Measurements from ENCODE around the gene MT1M.

- TF ChIP-seq POLR2AphosphoS5 (IDR thresholded peaks at IDR 0.05) (no peak), CTCF (IDR thresholded peaks at IDR 0.05 in 8 of 11, conservative IDR thresholded peaks at IDR 0.05 in 3 of 11) (no peak), POLR2A (IDR thresholded peaks at IDR 0.05) (no peak)
These were observed 43.1 kb upstream of the MT1M start, which contains the start of gene MT3 for GRCh38 chr16:56589141-56590039.
